HL-60 (cell line): ENCODE results near the gene FREM3.

ENCODE experiments used
- DNase-seq, 2 experiments: peaks; one replicate each; pipeline ENCODE4 v3.0.0-alpha.2; 2010 to 2020; ENCODE audit warnings: low read depth in 1 of 2, low spot score in 1 of 2
- H3K27ac ChIP-seq: fragments of 250-450 bp; sonication (Bioruptor Pico); replicated peaks from 2 replicates; pipeline ENCODE4 v1.5.1; 2020; ENCODE audit warnings: mild to moderate bottlenecking, moderate library complexity
- H3K27me3 ChIP-seq: fragments of 250-450 bp; sonication (Bioruptor Pico); 2 replicates; pipeline ENCODE4 v1.5.1; 2021; ENCODE audit warnings: mild to moderate bottlenecking, moderate library complexity; ENCODE audit not compliant: insufficient read depth, poor library complexity, severe bottlenecking
- H3K4me3 ChIP-seq: replicated peaks from 2 replicates; pipeline ENCODE4 v1.5.1; 2011; ENCODE audit warnings: mild to moderate bottlenecking, control low read depth, low read length; ENCODE audit not compliant: insufficient read depth
- CTCF ChIP-seq: IDR thresholded peaks from one replicate; pipeline ENCODE4 v1.5.1; 2011; ENCODE audit warnings: low read length, control low read depth, inconsistent platforms; ENCODE audit not compliant: insufficient read depth
- GABPA ChIP-seq: IDR thresholded peaks from 2 replicates; pipeline ENCODE4 v1.6.1; 2012; ENCODE audit warnings: low read depth
- POLR2AphosphoS5 ChIP-seq: IDR thresholded peaks from 2 replicates; pipeline ENCODE4 v1.6.1; 2012; ENCODE audit warnings: low read depth
- REST ChIP-seq: IDR thresholded peaks from 2 replicates; pipeline ENCODE4 v1.6.1; 2012; ENCODE audit warnings: low read depth; ENCODE audit not compliant: insufficient replicate concordance
- SPI1 ChIP-seq: IDR thresholded peaks from 2 replicates; pipeline ENCODE4 v1.6.1; 2012; ENCODE audit warnings: low read depth, mild to moderate bottlenecking, borderline replicate concordance

FREM3 gene

DNA sequence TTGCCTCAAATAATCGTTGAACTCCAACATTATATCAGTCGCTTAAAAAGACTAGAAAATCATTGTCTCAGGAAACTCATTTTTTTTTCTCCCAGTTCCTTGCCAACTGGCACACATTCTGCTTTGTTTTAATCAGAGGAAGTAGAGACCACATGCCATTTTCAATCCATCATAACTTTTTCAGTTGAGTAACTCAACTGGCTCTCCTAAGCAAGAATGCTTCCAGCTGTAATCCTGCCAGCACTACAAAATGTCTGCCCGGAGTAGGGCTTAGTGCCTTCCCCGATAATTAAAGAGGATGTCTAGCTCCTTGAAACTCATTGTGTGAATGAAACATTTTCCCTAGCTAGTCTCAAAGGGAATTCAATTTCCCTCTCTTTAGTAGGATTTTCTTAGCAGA is 33.0 kb downstream of the FREM3 start:
- no peak for DNase-seq
- H3K27me3 ChIP-seq = no peaks in the 10 kb centered on the region
- H3K27ac ChIP-seq = no peak overlapping the region
- no peak overlapping the region for H3K4me3 ChIP-seq
- no peak for TF ChIP-seq REST
- TF ChIP-seq POLR2AphosphoS5 = no peak
- TF ChIP-seq SPI1 = no peak
- TF ChIP-seq CTCF = no peak
- no peak for TF ChIP-seq GABPA

- Histone ChIP-seq H3K27me3 (no peaks in the 10 kb centered on the region), H3K4me3 (no peak overlapping the region), H3K27ac (no peak overlapping the region)
- TF ChIP-seq SPI1 (no peak), POLR2AphosphoS5 (no peak)
- no peak for DNase-seq
Measured at GRCh38 chr4:143658336-143658735, 42.1 kb downstream of the FREM3 start.

DNA sequence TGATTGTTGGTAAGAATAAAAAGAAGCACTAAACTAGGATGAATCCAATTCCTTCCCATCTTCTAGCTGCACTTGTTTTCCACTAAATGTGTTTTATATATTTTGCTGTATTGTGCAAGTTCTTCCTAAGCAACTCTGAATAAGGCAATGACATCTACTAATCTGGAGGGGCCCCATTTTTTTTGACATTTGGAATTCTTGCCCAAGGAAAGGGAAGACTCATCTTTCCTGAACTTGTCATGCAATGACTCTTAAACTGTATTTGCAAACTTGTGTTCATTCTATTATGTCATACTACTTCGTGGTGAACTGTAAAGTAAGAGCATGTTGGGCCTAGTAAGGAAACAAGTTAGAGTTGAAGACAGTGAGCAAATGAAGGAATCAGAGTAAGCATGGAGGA is 45.9 kb downstream of the FREM3 start:
- Histone ChIP-seq H3K27ac (no peak overlapping the region), H3K4me3 (no peak overlapping the region), H3K27me3 (no peaks in the 10 kb centered on the region)
- no peak for TF ChIP-seq REST
- TF ChIP-seq SPI1 = no peak
- TF ChIP-seq CTCF = no peak
- no peak for TF ChIP-seq GABPA
- TF ChIP-seq POLR2AphosphoS5 = no peak
- DNase-seq = no peak

- no peaks in the 10 kb centered on the region for H3K27me3 ChIP-seq
Measured at GRCh38 chr4:143653031-143653430, 47.4 kb downstream of the FREM3 start.

More at GRCh38 chr4:143653031-143653430, 47.4 kb downstream of the FREM3 start:
- H3K4me3 ChIP-seq = no peak overlapping the region
- H3K27ac ChIP-seq = no peak overlapping the region
- DNase-seq = no peak
- TF ChIP-seq POLR2AphosphoS5 (no peak), SPI1 (no peak), REST (no peak), GABPA (no peak), CTCF (no peak)
